GM10266 (cell line): ENCODE measurements around the gene DLX2.

Experiments used
- DNase-seq: peaks from one replicate; pipeline ENCODE4 v3.0.0; 2012; ENCODE audit errors: extremely low spot score
- TF ChIP-seq, protein P1 (sequence below): IDR thresholded peaks from 2 replicates; pipeline ENCODE4 v1.5.1; 2012; ENCODE audit warnings: mild to moderate bottlenecking, low read depth; ENCODE audit not compliant: control insufficient read depth, insufficient read depth; ENCODE audit errors: missing control alignments

DLX2 gene

DNA sequence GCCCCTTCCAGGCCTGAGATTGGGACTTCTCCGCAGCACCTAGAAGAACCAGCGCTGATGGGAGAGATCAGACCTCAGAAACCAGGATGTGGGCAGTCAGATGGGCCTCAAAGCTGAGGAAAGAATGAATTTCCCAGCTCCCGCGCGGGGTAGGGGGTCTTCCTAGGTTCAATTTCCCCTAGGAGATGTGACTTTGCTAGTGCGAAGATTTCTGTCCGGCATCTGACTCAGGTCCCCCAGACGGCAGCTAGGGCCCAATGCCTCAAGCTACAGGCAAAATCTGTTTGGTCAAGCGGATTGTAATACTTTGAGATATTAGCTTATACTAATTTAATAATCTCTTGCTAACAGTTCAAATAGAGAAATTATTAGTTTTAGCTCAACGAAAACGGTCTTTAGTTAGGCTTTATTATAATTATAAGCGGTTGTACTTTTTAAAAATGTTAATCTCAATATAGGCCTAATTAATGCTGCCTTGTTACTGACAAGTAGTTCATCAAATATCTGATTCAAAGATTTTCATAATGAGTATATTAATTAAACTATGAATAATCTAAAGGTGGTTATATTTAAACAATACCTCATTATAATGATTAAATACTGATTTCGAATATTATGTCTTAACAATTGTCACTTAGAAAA, 11.6 kb downstream of the DLX2 start:
- peak; percentile 24 for DNase-seq
- TF ChIP-seq, protein P1, sequence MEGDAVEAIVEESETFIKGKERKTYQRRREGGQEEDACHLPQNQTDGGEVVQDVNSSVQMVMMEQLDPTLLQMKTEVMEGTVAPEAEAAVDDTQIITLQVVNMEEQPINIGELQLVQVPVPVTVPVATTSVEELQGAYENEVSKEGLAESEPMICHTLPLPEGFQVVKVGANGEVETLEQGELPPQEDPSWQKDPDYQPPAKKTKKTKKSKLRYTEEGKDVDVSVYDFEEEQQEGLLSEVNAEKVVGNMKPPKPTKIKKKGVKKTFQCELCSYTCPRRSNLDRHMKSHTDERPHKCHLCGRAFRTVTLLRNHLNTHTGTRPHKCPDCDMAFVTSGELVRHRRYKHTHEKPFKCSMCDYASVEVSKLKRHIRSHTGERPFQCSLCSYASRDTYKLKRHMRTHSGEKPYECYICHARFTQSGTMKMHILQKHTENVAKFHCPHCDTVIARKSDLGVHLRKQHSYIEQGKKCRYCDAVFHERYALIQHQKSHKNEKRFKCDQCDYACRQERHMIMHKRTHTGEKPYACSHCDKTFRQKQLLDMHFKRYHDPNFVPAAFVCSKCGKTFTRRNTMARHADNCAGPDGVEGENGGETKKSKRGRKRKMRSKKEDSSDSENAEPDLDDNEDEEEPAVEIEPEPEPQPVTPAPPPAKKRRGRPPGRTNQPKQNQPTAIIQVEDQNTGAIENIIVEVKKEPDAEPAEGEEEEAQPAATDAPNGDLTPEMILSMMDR = no peak

DNA sequence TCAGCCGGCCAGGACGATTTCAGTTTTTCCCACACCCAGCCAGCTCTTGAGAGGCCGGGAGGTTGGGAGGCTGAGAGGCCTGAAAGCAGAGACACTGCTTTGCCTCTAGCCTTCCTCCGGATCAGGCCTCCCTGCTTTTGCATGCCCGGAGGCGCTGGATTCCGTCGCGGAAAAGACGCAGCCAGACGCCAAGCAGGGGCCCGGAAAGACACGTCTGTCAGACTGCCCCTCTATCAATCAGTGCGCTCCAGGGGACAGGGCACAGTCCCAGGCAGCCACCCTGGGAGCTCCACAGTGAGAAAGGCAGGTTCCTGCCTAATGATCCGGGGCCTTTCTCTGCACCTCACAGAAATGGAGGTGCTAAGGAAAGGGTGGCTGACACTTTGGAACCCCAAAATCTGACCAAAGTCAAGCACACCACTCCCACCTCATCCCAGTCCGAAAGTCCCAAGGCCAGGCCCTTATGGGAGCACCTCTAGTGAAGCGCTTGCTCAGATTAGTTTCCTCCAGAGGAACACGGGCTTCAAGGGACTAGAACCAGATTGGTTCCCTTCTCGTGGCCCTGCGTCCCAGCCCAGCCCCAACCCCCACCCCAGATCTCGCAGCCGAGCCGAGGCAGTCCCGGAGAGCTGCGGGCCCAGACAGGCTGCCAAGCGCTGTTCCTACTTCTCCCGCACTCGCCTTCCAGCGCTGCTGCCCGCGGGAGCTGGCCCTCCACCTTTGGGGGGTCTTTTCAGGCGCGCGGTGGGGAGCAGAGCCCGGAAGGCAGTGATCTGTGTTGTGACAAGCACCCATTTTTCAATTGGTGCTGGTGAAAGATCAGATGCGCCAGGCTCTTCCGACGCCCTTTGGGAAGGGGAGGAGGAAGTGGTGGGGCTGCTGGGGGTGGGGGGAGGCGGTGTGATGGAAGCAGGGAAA, 12.4 kb downstream of the DLX2 start:
- peak; percentile 18 for DNase-seq
- TF ChIP-seq, protein P1 = no peak

DNA sequence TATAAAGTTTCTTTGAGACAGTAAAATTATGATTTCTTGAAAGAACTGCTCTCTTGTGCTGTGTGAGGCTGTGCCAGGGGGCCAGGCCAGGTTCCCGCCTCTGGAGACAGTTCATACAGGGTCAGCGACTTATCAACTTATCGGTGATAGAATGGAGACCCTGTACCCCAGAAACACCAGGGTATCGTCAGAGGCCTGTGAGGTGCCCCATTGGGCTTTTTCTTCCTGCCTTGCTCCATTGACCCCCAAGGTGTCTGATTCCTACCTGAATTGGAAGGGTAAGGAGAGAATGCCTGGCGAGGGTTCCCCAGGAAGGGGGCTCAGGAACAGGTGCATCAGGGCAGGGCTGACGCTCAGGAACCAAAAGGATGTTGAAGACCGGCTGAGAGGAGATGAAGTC, 13.1 kb downstream of the DLX2 start:
- DNase-seq = peak; percentile 19
- TF ChIP-seq, protein P1 = no peak

DNA sequence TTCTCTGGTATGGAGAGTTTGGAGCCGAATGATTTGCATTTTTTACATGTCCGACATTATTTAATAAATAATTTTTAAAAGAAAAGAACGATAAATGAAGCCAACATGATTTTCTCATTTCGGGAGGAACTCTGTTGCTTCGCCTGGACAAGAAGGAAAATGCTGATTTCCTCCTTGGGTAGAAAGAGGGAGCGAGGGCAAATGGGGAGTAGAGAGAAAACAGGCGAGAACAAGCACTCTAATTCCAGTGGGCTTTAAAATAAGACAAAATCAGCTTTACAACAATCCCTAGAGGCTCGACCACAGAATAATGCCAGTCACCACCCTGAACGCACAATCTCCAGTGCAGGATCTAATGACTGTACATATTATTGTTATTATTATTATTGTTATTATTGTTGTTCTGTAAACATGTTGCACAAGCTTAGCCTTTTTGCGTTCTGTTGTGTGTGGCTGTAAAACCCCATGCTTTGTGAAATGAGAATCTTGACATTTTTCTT, 13.6 kb downstream of the DLX2 start:
- TF ChIP-seq, protein P1 = no peak
- DNase-seq = no peak

DNA sequence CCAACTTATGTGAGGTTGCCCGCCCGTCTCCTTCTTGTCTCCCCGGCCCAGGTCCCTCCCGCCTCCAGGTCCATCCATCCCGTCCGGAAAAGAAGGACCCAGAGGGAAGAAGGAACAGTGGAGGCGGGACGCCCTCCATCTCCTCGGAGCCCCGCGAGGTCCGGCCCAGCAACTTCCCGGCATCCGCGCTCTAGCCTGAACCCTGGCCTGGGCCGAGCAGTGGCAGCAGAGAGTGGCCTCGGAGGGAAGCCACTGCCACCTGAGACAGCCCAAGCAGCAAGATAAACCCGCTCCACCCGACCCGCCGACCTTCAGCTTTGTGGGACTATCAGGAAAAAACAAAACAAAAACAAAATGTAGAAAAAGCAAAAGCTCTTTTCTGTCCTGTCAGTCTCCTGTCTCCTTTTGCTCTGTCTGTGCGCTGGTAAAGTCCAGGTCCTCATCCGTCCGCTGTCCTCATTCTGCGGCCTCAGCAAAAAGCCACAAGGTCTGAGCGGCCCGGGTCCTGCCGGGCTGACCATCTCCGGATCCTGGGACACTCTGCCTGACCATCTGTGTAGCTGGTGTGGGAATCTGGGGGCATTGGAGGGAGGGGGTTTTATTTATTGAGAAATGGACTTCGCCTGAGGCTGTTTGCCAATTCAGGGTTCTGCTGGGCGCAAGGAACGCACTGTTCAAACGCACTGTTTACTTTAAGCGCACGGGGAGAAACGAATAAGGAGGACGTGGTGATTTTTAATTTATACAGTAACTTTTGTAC, 14.3 kb downstream of the DLX2 start:
- DNase-seq = peak; percentile 22

DNA sequence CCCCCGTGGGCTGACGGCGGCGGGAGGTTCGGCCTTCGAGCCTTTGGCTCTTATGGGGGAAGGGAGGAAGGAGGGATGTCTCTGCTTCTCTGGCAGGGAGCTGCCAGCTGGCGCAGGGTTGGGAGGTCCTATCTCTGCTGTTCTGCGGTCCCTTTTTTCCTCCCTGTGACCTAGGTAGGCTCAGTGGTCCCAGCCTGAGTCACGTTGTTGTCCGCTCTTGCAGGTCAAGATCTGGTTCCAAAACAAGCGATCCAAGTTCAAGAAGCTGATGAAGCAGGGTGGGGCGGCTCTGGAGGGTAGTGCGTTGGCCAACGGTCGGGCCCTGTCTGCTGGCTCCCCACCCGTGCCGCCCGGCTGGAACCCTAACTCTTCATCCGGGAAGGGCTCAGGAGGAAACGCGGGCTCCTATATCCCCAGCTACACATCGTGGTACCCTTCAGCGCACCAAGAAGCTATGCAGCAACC, 14.9 kb downstream of the DLX2 start:
- peak; percentile 31 for DNase-seq

More for the DNA sequence above, 14.3 kb downstream of the DLX2 start:
- TF ChIP-seq, protein P1 = no peak

More for the DNA sequence above, 14.9 kb downstream of the DLX2 start:
- TF ChIP-seq, protein P1 = no peak
